OCI-LY3 (cell line): ENCODE data around the gene PLEKHD1.

Experiments
- EZH2phosphoT487 ChIP-seq: fragments of 200-600 bp; shearing (Covaris generic); IDR thresholded peaks from 2 replicates; pipeline ENCODE4 v1.6.1; 2018; ENCODE audit warnings: antibody characterized with exemption, mixed run types, low read depth
- TF ChIP-seq, protein P1 (sequence below): fragments of 200-600, 300-600 bp; sonication (generic); IDR thresholded peaks from 2 replicates; pipeline ENCODE4 v1.5.1; 2014; ENCODE audit warnings: antibody characterized with exemption, low read length, low read depth

- TF ChIP-seq, protein P1, sequence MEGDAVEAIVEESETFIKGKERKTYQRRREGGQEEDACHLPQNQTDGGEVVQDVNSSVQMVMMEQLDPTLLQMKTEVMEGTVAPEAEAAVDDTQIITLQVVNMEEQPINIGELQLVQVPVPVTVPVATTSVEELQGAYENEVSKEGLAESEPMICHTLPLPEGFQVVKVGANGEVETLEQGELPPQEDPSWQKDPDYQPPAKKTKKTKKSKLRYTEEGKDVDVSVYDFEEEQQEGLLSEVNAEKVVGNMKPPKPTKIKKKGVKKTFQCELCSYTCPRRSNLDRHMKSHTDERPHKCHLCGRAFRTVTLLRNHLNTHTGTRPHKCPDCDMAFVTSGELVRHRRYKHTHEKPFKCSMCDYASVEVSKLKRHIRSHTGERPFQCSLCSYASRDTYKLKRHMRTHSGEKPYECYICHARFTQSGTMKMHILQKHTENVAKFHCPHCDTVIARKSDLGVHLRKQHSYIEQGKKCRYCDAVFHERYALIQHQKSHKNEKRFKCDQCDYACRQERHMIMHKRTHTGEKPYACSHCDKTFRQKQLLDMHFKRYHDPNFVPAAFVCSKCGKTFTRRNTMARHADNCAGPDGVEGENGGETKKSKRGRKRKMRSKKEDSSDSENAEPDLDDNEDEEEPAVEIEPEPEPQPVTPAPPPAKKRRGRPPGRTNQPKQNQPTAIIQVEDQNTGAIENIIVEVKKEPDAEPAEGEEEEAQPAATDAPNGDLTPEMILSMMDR, result no peak
- no peak for TF ChIP-seq EZH2phosphoT487
Measured at GRCh38 chr14:69451941-69452340, 32.6 kb upstream of the PLEKHD1 start.
